Eye (tissue), 1 donor: ENCODE data around the gene HECA.
"Not testable (repeated sequence)": the region's sequence is repeated elsewhere in the genome, so short reads cannot be mapped to it uniquely, and the experiment has no call there.

Source experiments
- DNase-seq: peaks from one replicate; pipeline ENCODE4 v3.0.0-alpha.2; 2015

HECA gene

GRCh38 chr6:139137706-139138105, 2.8 kb downstream of the HECA start:
- no peak for DNase-seq

GRCh38 chr6:139140854-139141253, 6.0 kb downstream of the HECA start:
- not testable (repeated sequence) for DNase-seq

DNA sequence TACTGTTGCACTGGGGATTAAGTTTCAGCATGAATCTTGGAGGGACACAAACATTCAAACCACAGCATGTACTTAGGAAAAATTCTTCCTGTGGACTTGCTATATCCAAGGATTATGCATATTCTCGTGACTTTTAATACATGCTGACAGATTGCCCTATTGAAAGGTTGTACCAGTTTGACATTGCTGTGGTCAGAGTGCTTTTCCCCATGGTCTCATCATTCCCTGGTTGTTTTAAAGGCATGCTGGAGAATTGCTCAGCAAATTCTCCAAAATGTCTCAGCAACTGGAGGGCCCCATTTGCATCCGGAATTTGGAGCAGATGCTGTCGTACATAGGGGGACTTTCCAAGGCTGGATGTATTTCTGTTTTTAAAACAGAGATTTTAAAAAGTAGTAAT, 7.4 kb downstream of the HECA start:
- no peak for DNase-seq

GRCh38 chr6:139143111-139143510, 8.2 kb downstream of the HECA start:
- DNase-seq, result no peak

- DNase-seq, result no peak
Measured at GRCh38 chr6:139144490-139145085, 9.7 kb downstream of the HECA start.

DNA sequence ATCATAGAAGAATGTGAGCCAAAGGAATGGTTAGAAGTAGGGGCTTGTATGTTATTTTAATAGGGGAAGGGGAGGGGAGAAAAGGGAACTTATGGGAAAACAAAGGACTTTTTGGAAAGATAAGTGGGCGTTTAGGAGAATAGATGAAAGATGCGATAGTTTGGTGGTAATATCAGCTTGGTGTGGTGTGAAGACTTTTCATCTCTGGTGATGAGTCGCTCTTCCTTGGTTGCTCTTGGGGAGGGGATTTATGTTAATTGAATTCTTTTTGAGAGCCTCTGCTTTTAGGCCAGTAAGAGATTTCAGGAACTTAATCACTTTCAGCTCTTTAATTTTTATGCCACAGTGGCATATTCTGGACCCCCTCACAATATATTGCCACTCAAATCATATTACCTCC, 10.8 kb downstream of the HECA start:
- no peak for DNase-seq

GRCh38 chr6:139146317-139146726, 11.4 kb downstream of the HECA start:
- no peak for DNase-seq

- DNase-seq, result no peak
Measured at GRCh38 chr6:139147628-139148027, 12.7 kb downstream of the HECA start.

DNA sequence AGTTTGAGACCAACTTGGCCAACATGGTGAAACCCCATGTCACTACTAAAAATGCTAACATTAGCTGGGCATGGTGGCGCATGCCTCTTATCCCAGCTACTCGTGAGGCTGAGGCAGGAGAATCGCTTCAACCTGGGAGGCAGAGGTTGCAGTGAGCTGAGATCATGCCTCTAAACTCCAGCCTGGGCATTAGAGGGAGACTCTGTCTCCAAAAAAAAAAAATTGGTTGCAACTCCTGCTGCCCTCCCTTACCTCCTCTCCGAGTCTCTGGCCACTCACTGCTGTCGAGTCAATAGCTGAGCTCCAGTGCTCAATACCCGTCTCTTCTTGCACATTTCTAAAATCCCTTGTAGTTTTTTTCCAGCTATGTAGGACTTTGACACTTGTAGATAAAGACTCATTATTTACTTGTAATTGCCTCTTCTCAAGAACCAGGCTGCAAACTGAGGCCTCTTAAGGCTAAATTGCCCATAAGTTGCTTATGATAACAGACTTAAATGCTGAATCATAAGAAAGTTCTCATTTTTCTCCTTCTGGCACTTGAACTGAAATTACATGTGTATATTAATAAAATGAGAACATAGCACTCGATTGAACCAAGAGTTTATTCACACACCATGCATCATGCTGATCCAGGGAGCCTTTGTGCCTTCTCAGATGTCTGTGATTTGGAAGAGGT, 13.8 kb downstream of the HECA start:
- no peak for DNase-seq

DNA sequence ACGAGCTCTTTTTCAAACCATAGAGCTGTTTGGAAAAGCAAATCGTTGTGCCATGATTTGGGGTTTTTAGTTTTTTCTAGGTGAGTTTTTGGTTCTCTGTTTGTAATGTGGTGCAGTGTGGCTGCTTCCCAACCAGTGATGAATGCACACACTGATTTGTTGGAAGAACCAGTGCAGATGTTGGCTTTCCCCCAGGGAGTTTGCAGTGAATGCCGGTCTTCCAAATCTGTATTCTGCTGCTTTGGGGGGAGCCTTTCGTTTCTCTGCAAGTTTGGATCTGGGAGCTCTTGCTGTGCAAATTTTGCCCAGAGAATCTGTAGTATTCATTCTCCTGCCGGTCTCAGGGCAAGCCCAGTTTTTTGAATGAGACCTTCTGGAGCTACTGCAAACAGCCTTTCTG, 14.5 kb downstream of the HECA start:
- no peak for DNase-seq

- peak; percentile 65 for DNase-seq
Measured at GRCh38 chr6:139150920-139151319, 16.0 kb downstream of the HECA start.

GRCh38 chr6:139151425-139152087, 16.7 kb downstream of the HECA start:
- no peak for DNase-seq

DNA sequence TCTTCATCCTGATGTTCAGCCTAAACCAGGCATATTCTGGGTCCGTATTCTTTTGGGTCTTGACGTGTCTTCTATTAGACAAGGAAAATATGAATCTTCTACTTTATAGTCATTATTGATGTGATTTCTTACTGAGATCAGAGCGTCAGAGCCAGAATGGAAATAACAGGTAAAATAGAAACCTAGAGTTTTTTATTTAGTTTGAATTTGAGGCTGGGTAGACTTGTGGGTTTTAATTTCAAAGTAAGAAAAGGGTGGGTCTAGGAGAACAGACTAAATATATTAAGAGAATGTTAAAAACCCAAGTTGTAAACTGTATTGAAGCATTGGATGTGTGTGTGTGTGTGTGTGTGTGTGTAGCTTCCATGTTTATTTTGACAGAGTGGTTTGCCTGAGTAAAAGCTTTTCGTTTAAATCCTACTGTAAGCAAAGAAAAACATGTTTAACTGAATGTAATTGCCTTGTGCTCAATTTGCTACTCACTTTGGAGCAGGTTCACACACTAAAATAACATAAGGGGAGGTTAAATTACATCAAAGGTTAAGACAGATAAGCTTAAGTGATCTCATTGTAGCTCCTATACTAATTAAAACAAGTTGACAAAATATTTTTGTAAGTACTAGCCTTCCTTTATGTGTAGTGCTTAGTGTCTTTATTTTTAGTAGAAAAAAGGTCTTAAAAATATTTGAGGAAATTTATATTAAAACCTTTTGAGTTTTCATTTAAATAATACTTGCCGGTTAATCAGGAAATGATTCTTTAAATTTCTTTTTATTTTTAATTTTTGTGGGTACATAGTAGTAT, 17.4 kb downstream of the HECA start:
- no peak for DNase-seq

- DNase-seq, result no peak
Measured at GRCh38 chr6:139152892-139153271, 18.0 kb downstream of the HECA start.

GRCh38 chr6:139153855-139154254, 19.0 kb downstream of the HECA start:
- no peak for DNase-seq

- no peak for DNase-seq
Measured at GRCh38 chr6:139154881-139155547, 20.1 kb downstream of the HECA start.

DNA sequence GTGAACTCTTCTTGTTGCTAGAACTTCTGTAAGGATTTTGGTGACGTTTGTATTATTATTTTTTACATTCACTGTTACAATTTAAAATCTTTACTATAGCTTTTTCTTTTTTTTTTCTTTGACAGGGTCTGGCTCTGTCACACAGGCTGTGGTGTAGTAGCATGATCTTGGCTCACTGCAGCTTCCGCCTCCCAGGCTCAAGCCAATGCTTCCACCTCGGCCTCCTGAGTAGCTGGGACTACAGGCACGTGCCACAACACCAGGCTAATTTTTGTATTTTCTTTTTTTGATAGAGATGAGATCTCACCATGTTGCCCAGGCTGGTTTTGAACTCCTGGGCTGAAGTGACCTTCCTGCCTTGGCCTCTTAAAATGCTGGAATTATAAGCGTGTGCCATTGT, 21.2 kb downstream of the HECA start:
- no peak for DNase-seq

GRCh38 chr6:139156551-139156950, 21.7 kb downstream of the HECA start:
- no peak for DNase-seq

DNA sequence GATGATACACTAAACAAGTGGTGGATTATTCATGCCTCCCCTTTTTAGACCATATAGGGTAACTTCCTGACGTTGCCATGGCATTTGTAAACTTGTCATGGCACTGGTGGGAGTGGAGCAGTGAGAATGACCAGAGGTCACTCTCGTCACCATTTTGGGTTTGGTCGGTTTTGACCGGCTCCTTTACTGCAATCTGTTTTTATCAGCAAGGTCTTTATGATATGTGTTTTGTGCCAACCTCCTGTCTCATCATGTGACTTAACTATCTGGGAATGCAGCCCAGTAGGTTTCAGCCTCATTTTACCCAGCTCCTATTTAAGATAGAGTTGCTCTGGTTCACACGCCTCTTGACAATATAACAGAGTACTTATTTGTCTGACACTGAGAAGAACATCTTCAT, 22.2 kb downstream of the HECA start:
- DNase-seq, result not testable (repeated sequence)

DNA sequence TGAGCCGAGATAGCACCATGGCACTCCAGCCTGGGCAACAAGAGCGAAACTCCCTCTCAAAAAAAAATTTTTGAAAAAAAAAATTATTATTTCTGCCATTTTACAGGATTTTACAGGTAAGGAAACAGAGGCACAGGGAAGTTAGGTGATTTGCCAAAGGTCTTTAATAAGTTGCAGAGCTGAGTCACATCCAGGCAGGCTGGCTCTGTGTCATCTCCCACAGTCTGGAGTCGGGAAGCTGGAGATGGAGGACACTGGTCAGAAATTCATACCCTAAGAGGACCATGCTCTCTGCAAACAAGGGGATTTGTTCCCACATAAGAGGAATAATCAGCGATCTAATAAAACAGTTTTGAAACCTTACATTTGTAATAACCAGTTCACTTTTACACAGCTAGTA, 24.1 kb downstream of the HECA start:
- DNase-seq, result no peak

DNA sequence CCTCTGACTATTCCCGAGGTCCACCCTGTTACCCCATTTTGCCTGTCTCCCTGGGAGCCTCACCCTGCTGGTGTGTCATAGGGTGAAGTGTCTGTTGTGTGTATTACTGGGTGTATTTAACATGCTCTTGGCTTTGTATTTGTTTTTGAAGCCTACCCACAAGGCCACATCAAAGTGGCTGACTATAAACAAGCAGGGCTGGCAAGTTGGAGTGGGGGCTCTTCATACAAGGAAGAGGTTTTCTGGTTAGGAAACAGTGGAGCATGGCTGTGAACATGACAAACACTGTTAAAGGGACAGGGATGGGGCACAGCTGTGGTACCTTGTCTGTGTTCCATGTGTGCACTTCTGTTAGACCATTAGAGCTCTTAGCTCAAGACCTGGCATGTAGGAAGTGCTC, 26.3 kb downstream of the HECA start:
- DNase-seq, result no peak

GRCh38 chr6:139161817-139162284, 27.0 kb downstream of the HECA start:
- DNase-seq, result no peak

DNA sequence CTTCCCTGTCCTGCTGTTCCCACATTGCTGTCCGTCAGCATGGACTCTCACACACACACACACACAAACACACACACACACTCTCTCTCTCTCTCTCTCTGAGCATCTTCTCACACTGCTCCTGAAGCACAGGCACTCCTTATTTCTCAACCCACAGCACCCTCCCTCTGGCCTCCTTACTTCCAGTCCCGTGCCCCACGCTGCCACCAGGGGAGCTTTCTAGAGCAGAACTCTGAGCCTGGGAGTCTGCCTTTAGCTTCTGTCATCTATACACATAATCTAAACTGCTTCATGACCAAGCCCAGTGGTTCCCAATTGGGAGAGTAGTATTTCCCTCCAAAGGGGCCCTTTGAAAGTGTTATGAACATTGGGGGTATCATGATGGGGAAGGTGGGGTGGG, 29.1 kb downstream of the HECA start:
- no peak for DNase-seq
